HEK293 (cell line): ENCODE data around the gene PARP11.
"Not testable (repeated sequence)": the region's sequence is repeated elsewhere in the genome, so short reads cannot be mapped to it uniquely, and the experiment has no call there.

ENCODE experiments used
- CTCF ChIA-PET: fragments of 350-600 bp; formaldehyde crosslinking; extraction: SDS; loops from one replicate; lab custom pipeline; 2021; ENCODE audit warnings: antibody characterized with exemption; lab: Yijun Ruan, JAX
- POLR2A ChIA-PET: fragments of 300-600 bp; formaldehyde crosslinking; extraction: SDS; loops from one replicate; lab custom pipeline; 2020; ENCODE audit warnings: antibody characterized with exemption, inconsistent platforms; lab: Yijun Ruan, JAX
- H3K27ac ChIP-seq: fragments of 200-500 bp; sonication (Bioruptor generic); 2 replicates; pipeline ENCODE4 v1.5.1; 2014; ENCODE audit warnings: low read depth, low read length, control low read depth, inconsistent platforms; ENCODE audit errors: extremely low read depth
- H3K36me3 ChIP-seq, 2 experiments: fragments of 200-500 bp in 1 of 2; sonication (Bioruptor generic) in 1 of 2; 1 replicate in 1 of 2; 2 replicates in 1 of 2; pipeline ENCODE4 v1.5.1; 2014 to 2017; ENCODE audit warnings: inconsistent platforms in 2 of 2, low read length in 2 of 2; ENCODE audit not compliant: control insufficient read depth in 2 of 2, insufficient read depth in 1 of 2
- H3K4me1 ChIP-seq: fragments of 200-500 bp; sonication (Bioruptor generic); 2 replicates; pipeline ENCODE4 v1.5.1; 2014; ENCODE audit warnings: mild to moderate bottlenecking, low read length, inconsistent platforms; ENCODE audit not compliant: control insufficient read depth, insufficient read depth
- H3K4me3 ChIP-seq: 2 replicates; pipeline ENCODE4 v1.5.1; 2011; ENCODE audit warnings: low read depth, mild to moderate bottlenecking, control low read depth, low read length, moderate library complexity
- H3K9me3 ChIP-seq: fragments of 200-500 bp; sonication (Bioruptor generic); 2 replicates; pipeline ENCODE4 v1.5.1; 2014; ENCODE audit warnings: low read depth, low read length, inconsistent platforms; ENCODE audit not compliant: control insufficient read depth, insufficient read depth
- OSR2 ChIP-seq: fragments of 450-650 bp; formaldehyde crosslinking; IDR thresholded peaks from 2 replicates; pipeline ENCODE4 v1.5.1; 2016; ENCODE audit warnings: missing biosample characterization, missing genetic modification characterization
- SCRT2 ChIP-seq: fragments of 450-650 bp; formaldehyde crosslinking; IDR thresholded peaks from 2 replicates; pipeline ENCODE4 v1.5.1; 2016; ENCODE audit warnings: missing biosample characterization, missing genetic modification characterization
- ZNF558 ChIP-seq: fragments of 450-650 bp; formaldehyde crosslinking; IDR thresholded peaks from 2 replicates; pipeline ENCODE4 v1.5.1; 2016; ENCODE audit warnings: missing biosample characterization, missing genetic modification characterization
- ZNF621 ChIP-seq: fragments of 450-650 bp; formaldehyde crosslinking; IDR thresholded peaks from 2 replicates; pipeline ENCODE4 v1.5.1; 2017; ENCODE audit warnings: missing biosample characterization, missing genetic modification characterization
- ZNF626 ChIP-seq: fragments of 450-650 bp; sonication (Bioruptor Pico); formaldehyde crosslinking; IDR thresholded peaks from 2 replicates; pipeline ENCODE4 v1.5.1; 2018; ENCODE audit warnings: missing biosample characterization, missing genetic modification characterization, inconsistent platforms
- TF ChIP-seq, protein P1 (sequence below): fragments of 450-650 bp; formaldehyde crosslinking; IDR thresholded peaks from 2 replicates; pipeline ENCODE4 v1.5.1; 2017; ENCODE audit warnings: missing biosample characterization, missing genetic modification characterization
- TF ChIP-seq, protein P2 (sequence below): fragments of 450-650 bp; formaldehyde crosslinking; IDR thresholded peaks from 2 replicates; pipeline ENCODE4 v1.5.1; 2016; ENCODE audit warnings: missing biosample characterization, missing genetic modification characterization

PARP11 gene

DNA sequence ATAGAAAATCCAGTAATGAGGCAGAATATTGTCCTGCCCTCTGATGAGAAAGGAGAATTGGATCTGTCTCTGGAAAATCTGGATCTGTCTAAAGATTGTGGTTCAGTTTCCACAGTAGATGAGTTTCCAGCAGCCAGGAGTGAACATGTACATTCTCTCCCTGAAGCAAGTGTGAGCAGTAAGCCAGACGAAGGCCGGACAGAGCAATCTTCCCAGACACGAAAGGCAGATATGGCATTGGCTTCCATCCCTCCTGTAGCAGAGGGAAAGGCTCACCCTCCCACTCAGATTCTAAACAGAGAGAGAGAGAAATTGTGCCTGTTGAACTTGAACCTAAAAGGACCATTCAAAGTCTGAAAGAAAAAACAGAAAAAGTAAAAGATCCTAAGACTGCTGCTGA is 31.4 kb downstream of the PARP11 start:
- CTCF ChIA-PET = no interaction called here
- TF ChIP-seq ZNF626 (tag by site-specific recombination) (no peak), OSR2 (tag by site-specific recombination) (no peak), ZNF621 (tag by site-specific recombination) (no peak)
- TF ChIP-seq, protein P1, sequence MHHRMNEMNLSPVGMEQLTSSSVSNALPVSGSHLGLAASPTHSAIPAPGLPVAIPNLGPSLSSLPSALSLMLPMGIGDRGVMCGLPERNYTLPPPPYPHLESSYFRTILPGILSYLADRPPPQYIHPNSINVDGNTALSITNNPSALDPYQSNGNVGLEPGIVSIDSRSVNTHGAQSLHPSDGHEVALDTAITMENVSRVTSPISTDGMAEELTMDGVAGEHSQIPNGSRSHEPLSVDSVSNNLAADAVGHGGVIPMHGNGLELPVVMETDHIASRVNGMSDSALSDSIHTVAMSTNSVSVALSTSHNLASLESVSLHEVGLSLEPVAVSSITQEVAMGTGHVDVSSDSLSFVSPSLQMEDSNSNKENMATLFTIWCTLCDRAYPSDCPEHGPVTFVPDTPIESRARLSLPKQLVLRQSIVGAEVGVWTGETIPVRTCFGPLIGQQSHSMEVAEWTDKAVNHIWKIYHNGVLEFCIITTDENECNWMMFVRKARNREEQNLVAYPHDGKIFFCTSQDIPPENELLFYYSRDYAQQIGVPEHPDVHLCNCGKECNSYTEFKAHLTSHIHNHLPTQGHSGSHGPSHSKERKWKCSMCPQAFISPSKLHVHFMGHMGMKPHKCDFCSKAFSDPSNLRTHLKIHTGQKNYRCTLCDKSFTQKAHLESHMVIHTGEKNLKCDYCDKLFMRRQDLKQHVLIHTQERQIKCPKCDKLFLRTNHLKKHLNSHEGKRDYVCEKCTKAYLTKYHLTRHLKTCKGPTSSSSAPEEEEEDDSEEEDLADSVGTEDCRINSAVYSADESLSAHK = no peak
- TF ChIP-seq, protein P2, sequence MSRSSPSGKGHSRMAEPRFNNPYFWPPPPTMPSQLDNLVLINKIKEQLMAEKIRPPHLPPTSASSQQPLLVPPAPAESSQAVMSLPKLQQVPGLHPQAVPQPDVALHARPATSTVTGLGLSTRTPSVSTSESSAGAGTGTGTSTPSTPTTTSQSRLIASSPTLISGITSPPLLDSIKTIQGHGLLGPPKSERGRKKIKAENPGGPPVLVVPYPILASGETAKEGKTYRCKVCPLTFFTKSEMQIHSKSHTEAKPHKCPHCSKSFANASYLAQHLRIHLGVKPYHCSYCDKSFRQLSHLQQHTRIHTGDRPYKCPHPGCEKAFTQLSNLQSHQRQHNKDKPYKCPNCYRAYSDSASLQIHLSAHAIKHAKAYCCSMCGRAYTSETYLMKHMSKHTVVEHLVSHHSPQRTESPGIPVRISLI = no peak
- TF ChIP-seq, all 188 proteins: peak for 0
- Histone ChIP-seq H3K27ac (no peak overlapping the region), H3K4me3 (no peak overlapping the region), H3K4me1 (no peaks in the 10 kb centered on the region), H3K9me3 (no peaks in the 10 kb centered on the region), H3K36me3 (no peaks in the 10 kb centered on the region)
- POLR2A ChIA-PET = no interaction called here

DNA sequence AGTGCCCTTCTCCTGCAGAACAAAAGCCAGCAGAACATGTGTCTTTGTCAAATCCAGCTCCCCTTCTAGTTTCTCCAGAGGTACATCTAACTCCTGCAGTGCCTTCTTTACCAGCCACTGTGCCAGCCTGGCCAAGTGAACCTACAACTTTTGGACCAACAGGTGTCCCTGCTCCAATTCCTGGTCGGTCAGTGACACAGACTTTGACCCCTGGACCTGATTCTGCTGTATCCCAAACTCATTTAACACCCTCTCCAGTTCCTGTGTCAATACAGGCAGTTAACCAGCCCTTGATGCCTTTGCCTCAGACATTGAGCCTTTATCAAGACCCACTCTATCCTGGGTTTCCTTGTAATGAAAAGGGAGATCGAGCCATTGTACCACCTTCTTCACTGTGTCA is 32.4 kb downstream of the PARP11 start:
- TF ChIP-seq SCRT2 (tag by site-specific recombination) = 0 out of 2 replicates have a peak, but pooled peaks have one; percentile 41
- CTCF ChIA-PET, POLR2A ChIA-PET: not testable (repeated sequence)

DNA sequence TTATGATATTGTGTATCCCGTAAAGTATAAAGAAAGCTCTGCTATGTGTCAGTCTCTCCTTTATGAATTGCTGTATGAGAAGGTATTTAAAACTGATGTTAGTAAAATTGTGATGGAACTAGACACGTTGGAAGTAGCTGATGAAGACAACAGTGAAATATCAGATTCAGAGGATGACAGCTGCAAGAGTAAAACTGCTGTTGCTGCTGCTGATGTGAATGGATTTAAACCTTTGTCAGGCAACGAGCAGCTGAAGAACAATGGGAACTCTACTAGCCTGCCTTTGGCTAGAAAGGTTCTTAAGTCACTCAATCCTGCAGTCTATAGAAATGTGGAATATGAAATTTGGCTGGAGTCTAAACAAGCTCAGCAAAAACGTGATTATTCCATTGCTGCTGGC is 33.5 kb downstream of the PARP11 start:
- H3K4me3 ChIP-seq, H3K27ac ChIP-seq, CTCF ChIA-PET, H3K9me3 ChIP-seq, H3K36me3 ChIP-seq, H3K4me1 ChIP-seq, POLR2A ChIA-PET: not testable (repeated sequence)

More for the DNA sequence above, 32.4 kb downstream of the PARP11 start:
- not testable (repeated sequence) for H3K9me3 ChIP-seq, H3K27ac ChIP-seq, H3K4me1 ChIP-seq, H3K36me3 ChIP-seq, H3K4me3 ChIP-seq

DNA sequence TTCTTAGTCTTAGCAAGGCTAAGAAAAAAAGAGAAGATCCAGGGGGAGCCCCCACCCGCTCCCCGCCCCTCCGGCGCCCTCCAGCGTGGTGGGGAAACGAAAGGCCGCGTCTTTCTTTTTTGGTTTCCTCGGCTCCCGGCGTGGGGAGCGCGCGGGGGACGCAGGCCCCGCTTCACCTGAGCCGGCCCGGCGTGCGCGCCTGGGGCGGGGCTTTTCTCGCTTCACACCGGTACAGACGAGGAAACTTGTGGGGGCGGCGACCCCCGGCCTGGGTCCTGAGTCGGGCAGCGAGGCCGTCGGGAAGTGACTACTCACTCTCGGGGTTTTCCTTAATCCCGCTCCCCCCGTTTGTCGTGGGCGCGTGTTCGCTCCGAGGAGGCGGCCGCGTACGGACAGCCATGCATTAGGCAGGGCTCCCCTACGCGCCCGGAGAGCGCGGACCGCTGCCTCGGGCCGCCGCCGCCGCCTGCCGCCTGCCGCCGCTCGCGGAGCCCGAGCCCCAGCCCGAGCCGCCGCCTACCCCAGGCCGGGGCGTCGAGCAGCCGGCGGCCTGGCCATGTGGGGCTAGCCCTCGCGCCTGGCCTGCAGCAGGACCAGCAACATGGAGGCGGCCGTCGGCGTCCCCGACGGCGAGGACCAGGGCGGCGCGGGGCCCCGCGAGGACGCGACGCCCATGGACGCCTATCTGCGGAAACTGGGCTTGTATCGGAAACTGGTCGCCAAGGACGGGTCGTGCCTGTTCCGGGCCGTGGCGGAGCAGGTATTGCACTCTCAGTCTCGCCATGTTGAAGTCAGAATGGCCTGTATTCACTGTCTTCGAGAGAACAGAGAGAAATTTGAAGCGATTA is 34.3 kb downstream of the PARP11 start:
- CTCF ChIA-PET, H3K9me3 ChIP-seq, POLR2A ChIA-PET, H3K27ac ChIP-seq, H3K4me1 ChIP-seq, H3K4me3 ChIP-seq, H3K36me3 ChIP-seq: not testable (repeated sequence)

DNA sequence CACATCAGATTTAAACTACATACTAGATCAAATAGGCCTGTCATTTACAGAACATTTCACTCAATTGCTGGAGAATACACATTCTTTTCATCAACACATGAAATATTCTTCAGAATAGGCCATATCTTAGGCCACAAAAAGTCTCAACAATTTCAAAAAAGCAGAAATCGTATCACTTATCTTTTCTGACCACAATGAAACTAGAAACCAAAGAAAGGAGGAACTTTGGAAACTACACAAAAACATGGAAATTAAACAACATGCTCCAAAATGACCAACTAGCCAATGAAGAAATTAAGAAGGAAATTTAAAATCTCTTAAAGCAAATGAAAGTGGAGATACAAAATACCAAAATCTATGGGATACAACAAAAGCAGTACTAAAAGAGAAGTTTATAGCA is 35.1 kb downstream of the PARP11 start:
- Histone ChIP-seq H3K9me3 (no peaks in the 10 kb centered on the region), H3K27ac (no peak overlapping the region), H3K4me1 (no peaks in the 10 kb centered on the region), H3K4me3 (no peak overlapping the region), H3K36me3 (no peaks in the 10 kb centered on the region)
- TF ChIP-seq ZNF558 (tag by site-specific recombination) = no peak
- POLR2A ChIA-PET = no interaction called here
- CTCF ChIA-PET = interaction anchor here (0.5 kb wide), 1 partner anchor 524 kb away, joined by 6 read pairs; no protein-coding TSS in a partner anchor
